GM23338 (cell line): Measurements from ENCODE around the gene GJC3. TPM values are rescaled to one million over a fixed set of nuclear protein-coding genes. Genes with fewer than 3 reads are reported as not detected.
"Not testable (repeated sequence)": the region's sequence is repeated elsewhere in the genome, so short reads cannot be mapped to it uniquely, and the experiment has no call there.

Source experiments
- ATAC-seq: fragments of 200-7000 bp; cut with Tn5 transposase; 3 replicates; pipeline ENCODE4 v1.9.1; 2020
- DNase-seq: peaks from one replicate; pipeline ENCODE4 v3.0.0-alpha.2; 2015; ENCODE audit warnings: low spot score
- H2AFZ ChIP-seq: fragments of 200-600 bp; sonication (generic); 2 replicates; pipeline ENCODE4 v1.8.0; 2016; ENCODE audit warnings: antibody characterized with exemption, mild to moderate bottlenecking, moderate library complexity
- H3F3A ChIP-seq: fragments of 200-600 bp; sonication (generic); replicated peaks from 2 replicates; pipeline ENCODE4 v1.8.0; 2017; ENCODE audit warnings: antibody characterized with exemption, mixed run types, low read depth
- H3K27ac ChIP-seq: fragments of 200-600 bp; sonication (generic); 2 replicates; pipeline ENCODE4 v1.6.1; 2016; ENCODE audit warnings: low read depth
- H3K27me3 ChIP-seq: fragments of 200-600 bp; sonication (generic); 2 replicates; pipeline ENCODE4 v1.8.0; 2016; ENCODE audit warnings: mild to moderate bottlenecking, mixed run types, moderate library complexity; ENCODE audit not compliant: insufficient read depth
- H3K36me3 ChIP-seq: fragments of 200-600 bp; sonication (generic); 2 replicates; pipeline ENCODE4 v1.8.0; 2016; ENCODE audit warnings: mild to moderate bottlenecking; ENCODE audit not compliant: insufficient read depth
- H3K4me1 ChIP-seq: fragments of 200-600 bp; sonication (generic); 2 replicates; pipeline ENCODE4 v1.8.0; 2016; ENCODE audit warnings: mild to moderate bottlenecking, moderate library complexity; ENCODE audit not compliant: insufficient read depth
- H3K4me2 ChIP-seq: fragments of 200-600 bp; sonication (generic); 2 replicates; pipeline ENCODE4 v1.7.1; 2017; ENCODE audit warnings: mixed run types
- H3K4me3 ChIP-seq: fragments of 200-600 bp; sonication (generic); 2 replicates; pipeline ENCODE4 v1.6.1; 2016; ENCODE audit warnings: mixed run types
- H3K79me2 ChIP-seq: fragments of 200-600 bp; sonication (generic); replicated peaks from 2 replicates; pipeline ENCODE4 v1.8.0; 2017; ENCODE audit warnings: mild to moderate bottlenecking; ENCODE audit not compliant: insufficient read depth
- H3K9me2 ChIP-seq: fragments of 200-600 bp; sonication (generic); 2 replicates; pipeline ENCODE4 v1.8.0; 2017; ENCODE audit not compliant: insufficient read depth
- H4K20me1 ChIP-seq: fragments of 200-600 bp; sonication (generic); replicated peaks from 2 replicates; pipeline ENCODE4 v1.8.0; 2017; ENCODE audit warnings: mild to moderate bottlenecking; ENCODE audit not compliant: insufficient read depth
- H3K27ac Mint-ChIP-seq: 2 replicates; pipeline ENCODE4 v1.8.0; 2020; ENCODE audit warnings: inconsistent platforms, mild to moderate bottlenecking, moderate library complexity, mixed read lengths
- H3K27me3 Mint-ChIP-seq: 3 replicates; pipeline ENCODE4 v1.8.0; 2022; ENCODE audit warnings: low read depth, mild to moderate bottlenecking, moderate library complexity, mixed read lengths, inconsistent platforms; ENCODE audit not compliant: insufficient read depth, poor library complexity
- H3K36me3 Mint-ChIP-seq: 3 replicates; pipeline ENCODE4 v1.8.0; 2021; ENCODE audit warnings: low read depth, mild to moderate bottlenecking, inconsistent platforms, moderate library complexity, mixed read lengths
- H3K4me1 Mint-ChIP-seq: 3 replicates; pipeline ENCODE4 v1.8.0; 2020; ENCODE audit warnings: mild to moderate bottlenecking, inconsistent platforms, mixed read lengths
- H3K4me3 Mint-ChIP-seq: 3 replicates; pipeline ENCODE4 v1.8.0; 2021; ENCODE audit warnings: moderate library complexity, mild to moderate bottlenecking, inconsistent platforms, mixed read lengths
- H3K9me3 Mint-ChIP-seq: 3 replicates; pipeline ENCODE4 v1.8.0; 2020; ENCODE audit warnings: moderate library complexity, mild to moderate bottlenecking, inconsistent platforms, mixed read lengths
- POLR2AphosphoS5 ChIP-seq: IDR thresholded peaks from 2 replicates; pipeline ENCODE4 v1.6.1; 2016; ENCODE audit warnings: antibody characterized with exemption, low read depth
- ZNF331 ChIP-seq: fragments of 250-450 bp; sonication (Bioruptor Pico); IDR thresholded peaks from 2 replicates; pipeline ENCODE4 v1.5.0; 2020; ENCODE audit warnings: low read depth, mild to moderate bottlenecking, moderate library complexity
- polyA plus RNA-seq: library from polyadenylated mRNA; unstranded; fragments of >200 nt; fragmentation: Nextera tagmentation; extraction: Ambion mirVana; gene quantifications from 2 replicates; pipeline ENCODE4 v1.2.1, GENCODE V29; 2016
- total RNA-seq: library from RNA; depleted of rRNA; stranded (reverse); fragments of >200 nt; shearing (Covaris generic); gene quantifications from 2 replicates; pipeline ENCODE4 v1.2.3, GENCODE V29; 2014
- TF ChIP-seq, protein P1 (sequence below), 2 experiments: fragments of 200-600 bp in 1 of 2; sonication (generic) in 1 of 2; conservative IDR thresholded peaks; 2 replicates each; pipeline versions ENCODE4 v1.5.1 to v1.6.1; 2016 to 2017; ENCODE audit warnings: antibody characterized with exemption in 2 of 2, low read depth in 2 of 2, mild to moderate bottlenecking in 2 of 2, moderate library complexity in 1 of 2

Gene GJC3
- total and polyA plus RNA-seq, 2 experiments from 2014 or later, result 0.56 to 3.1 TPM

DNA sequence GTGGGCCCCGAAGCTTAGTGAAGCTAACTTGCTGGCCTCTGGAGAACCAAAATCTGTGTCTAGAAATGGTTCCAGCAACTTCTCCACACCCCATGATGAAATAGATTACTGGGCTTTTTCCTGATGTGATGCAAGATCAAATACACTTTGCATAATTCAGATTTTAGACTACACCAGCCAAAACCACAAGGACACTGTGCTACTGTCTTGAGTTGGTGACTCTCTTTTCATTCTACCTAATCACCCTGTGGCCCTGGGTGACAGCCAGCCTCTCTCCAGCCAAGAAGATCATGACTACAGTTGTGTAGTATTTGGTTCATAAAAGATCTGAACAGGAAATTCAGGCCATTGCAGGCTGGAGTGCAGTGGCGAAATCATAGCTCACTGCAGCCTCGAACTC lies 24.2 kb upstream of the GJC3 start (continued):
- no peak for TF ChIP-seq ZNF331 (CRISPR knock-in tag)

DNA sequence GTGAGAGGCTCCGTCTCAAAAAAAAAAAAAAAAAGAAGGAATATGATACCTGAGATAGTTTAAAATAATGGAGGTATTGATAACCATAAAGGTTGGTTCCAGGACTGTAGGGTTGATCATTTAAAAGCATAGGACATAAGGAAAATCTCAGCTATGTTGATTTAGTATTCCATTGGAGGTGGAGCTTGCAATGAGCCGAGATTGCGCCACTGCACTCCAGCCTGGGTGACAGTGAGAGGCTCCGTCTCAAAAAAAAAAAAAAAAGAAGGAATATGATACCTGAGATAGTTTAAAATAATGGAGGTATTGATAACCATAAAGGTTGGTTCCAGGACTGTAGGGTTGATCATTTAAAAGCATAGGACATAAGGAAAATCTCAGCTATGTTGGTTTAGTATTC lies 23.2 kb upstream of the GJC3 start:
- H2AFZ ChIP-seq, H3K4me2 ChIP-seq, H3K4me1 ChIP-seq, H3K4me3 ChIP-seq, H3K27ac Mint-ChIP-seq, DNase-seq, H3F3A ChIP-seq, H3K79me2 ChIP-seq, H3K27me3 ChIP-seq, H3K27ac ChIP-seq, H4K20me1 ChIP-seq, H3K4me1 Mint-ChIP-seq, H3K9me2 ChIP-seq, ATAC-seq, H3K4me3 Mint-ChIP-seq: not testable (repeated sequence)
- Mint-ChIP-seq H3K27me3 (peaks cover 11% of the 10 kb centered on the region), H3K9me3 (peaks cover 48% of the 10 kb centered on the region), H3K36me3 (peaks cover 38% of the 10 kb centered on the region)
- 0 out of 2 replicates have a peak, but pooled peaks cover 16% of the 10 kb centered on the region for H3K36me3 ChIP-seq

DNA sequence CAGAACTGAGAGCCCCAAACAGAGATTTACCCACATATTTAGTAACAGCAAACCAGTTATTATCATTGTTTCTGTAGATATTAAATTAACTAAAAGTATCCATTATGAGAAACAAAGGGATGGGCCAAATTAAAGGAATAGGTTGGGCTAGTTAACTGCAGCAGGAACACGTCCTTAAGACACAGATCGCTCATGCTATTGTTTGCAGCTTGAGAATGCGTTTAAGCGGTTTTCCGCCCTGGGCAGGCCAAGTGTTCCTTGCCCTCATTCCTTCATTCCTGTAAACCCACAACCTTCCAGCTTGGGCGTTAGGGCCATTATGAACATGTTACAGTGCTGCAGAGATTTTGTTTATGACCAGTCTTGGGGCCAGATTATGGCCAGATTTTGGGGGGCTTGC lies 21.4 kb upstream of the GJC3 start:
- H3K4me3 Mint-ChIP-seq, H3K4me1 ChIP-seq, H3K4me2 ChIP-seq, ATAC-seq, H3K9me2 ChIP-seq, H3K79me2 ChIP-seq, H3K27ac Mint-ChIP-seq, H3K4me1 Mint-ChIP-seq, H4K20me1 ChIP-seq, H3K4me3 ChIP-seq, H3K27me3 ChIP-seq, H2AFZ ChIP-seq, H3K27ac ChIP-seq, H3F3A ChIP-seq: not testable (repeated sequence)
- H3K36me3 Mint-ChIP-seq, result peaks cover 49% of the 10 kb centered on the region
- peaks cover 14% of the 10 kb centered on the region for H3K27me3 Mint-ChIP-seq
- peak; percentile 35 for DNase-seq
- peaks cover 60% of the 10 kb centered on the region for H3K9me3 Mint-ChIP-seq
- 0 out of 2 replicates have a peak, but pooled peaks cover 16% of the 10 kb centered on the region for H3K36me3 ChIP-seq

DNA sequence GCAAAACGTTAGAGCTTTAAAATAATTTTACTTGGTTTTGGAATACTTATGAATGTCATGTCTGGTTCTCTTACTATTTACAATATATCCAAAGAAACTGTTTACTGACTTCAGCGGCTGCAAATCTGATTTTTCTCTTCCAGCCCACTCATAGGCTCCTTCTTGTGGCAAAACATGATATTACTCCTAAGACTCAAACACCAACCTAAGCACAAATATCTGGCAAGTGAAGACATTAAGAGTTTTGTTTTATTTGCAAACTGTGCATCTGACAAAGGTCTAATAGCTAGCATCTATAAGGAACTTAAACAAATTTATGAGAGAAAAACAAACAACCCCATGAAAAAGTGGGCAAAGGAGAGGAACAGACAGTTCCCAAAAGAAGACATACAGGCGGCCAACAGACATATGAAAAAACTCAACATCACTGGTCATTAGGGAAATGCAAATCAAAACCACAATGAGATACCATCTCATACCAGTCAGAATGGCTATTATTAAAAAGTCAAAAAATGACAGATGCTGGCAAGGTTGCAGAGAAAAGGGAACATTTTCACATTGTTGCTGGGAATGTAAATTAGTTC lies 20.3 kb upstream of the GJC3 start:
- Histone ChIP-seq H3K36me3 (0 out of 2 replicates have a peak, but pooled peaks cover 16% of the 10 kb centered on the region), H3K4me1 (no peaks in the 10 kb centered on the region; the same call in 1 of the 2 replicates), H4K20me1 (no peaks in the 10 kb centered on the region), H3F3A (no peaks in the 10 kb centered on the region; the same call in 1 of the 2 replicates), H3K4me3 (no peak overlapping the region), H2AFZ (no peak overlapping the region), H3K27me3 (no peaks in the 10 kb centered on the region), H3K9me2 (peaks cover 5% of the 10 kb centered on the region; the same call in 1 of the 2 replicates), H3K27ac (no peak overlapping the region), H3K4me2 (no peak overlapping the region), H3K79me2 (no peaks in the 10 kb centered on the region)
- no peak for TF ChIP-seq POLR2AphosphoS5
- TF ChIP-seq, protein P1, sequence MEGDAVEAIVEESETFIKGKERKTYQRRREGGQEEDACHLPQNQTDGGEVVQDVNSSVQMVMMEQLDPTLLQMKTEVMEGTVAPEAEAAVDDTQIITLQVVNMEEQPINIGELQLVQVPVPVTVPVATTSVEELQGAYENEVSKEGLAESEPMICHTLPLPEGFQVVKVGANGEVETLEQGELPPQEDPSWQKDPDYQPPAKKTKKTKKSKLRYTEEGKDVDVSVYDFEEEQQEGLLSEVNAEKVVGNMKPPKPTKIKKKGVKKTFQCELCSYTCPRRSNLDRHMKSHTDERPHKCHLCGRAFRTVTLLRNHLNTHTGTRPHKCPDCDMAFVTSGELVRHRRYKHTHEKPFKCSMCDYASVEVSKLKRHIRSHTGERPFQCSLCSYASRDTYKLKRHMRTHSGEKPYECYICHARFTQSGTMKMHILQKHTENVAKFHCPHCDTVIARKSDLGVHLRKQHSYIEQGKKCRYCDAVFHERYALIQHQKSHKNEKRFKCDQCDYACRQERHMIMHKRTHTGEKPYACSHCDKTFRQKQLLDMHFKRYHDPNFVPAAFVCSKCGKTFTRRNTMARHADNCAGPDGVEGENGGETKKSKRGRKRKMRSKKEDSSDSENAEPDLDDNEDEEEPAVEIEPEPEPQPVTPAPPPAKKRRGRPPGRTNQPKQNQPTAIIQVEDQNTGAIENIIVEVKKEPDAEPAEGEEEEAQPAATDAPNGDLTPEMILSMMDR (conservative IDR thresholded peaks at IDR 0.05; ENCODE audit: low read depth in 2 of 2), result peak; percentile 59 to 62
- Mint-ChIP-seq H3K9me3 (peaks cover 63% of the 10 kb centered on the region), H3K4me1 (peaks cover 6% of the 10 kb centered on the region), H3K4me3 (no peak overlapping the region), H3K27me3 (peaks cover 14% of the 10 kb centered on the region), H3K27ac (no peak overlapping the region), H3K36me3 (peaks cover 53% of the 10 kb centered on the region)
- no peak for ATAC-seq
- DNase-seq, result peak; percentile 38
